ENCODE data around the gene NKX2-2.

NKX2-2 gene

DNA sequence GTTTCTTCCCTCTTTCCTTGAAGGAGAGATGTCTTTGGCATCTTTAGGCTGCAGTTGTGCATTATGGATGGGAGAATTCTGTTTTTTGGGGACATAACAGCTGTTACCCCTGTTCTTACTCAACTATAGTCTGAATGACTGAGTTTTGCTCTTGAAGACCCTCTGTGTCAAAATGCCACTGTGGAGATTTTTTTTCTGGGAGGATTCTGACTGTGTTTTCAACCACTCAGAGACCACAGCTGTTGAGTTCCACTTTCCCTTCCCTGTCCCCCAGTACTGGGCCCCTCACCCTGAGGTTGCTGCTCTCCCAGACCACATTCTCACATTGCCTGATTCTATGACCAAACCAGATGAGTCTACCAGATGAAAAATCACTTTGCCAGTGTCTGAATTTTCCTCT is 48.1 kb downstream of the NKX2-2 start:
- no peak for TF ChIP-seq CTCF (conservative IDR thresholded peaks at IDR 0.05; ENCODE audit: low read length)
- H3K4me3 ChIP-seq (ENCODE audit: low read length): no peak overlapping the region
- DNase-seq (ENCODE audit: low read depth): no peak

- no peak overlapping the region for H3K4me3 ChIP-seq (ENCODE audit: low read length)
- DNase-seq (ENCODE audit: low read depth): no peak
- no peak for TF ChIP-seq CTCF (conservative IDR thresholded peaks at IDR 0.05; ENCODE audit: low read length)
These were observed 48.9 kb downstream of the NKX2-2 start for GRCh38 chr20:21464916-21465315.
